Right ventricle myocardium inferior (tissue), 1 donor: Measurements from ENCODE around the gene NACC2. TPM values are rescaled to one million over a fixed set of nuclear protein-coding genes. Genes with fewer than 3 reads are reported as not detected.
A peak's percentile ranks its signal among the peaks of the same experiment; 100 is the strongest.

ENCODE experiments used
- ATAC-seq: fragments of 200-7000 bp; cut with Tn5 transposase; one replicate; pipeline ENCODE4 v1.9.1; 2020; ENCODE audit warnings: mild to moderate bottlenecking, moderate library complexity
- DNase-seq: peaks from one replicate; pipeline ENCODE4 v3.0.0; 2021; ENCODE audit errors: missing footprints
- intact Hi-C: fragments of 100-400 bp; cut with DNase I; formaldehyde crosslinking; loops from one replicate; pipeline ENCODE4 v1.11.0; 2022
- total RNA-seq: library from RNA; stranded (reverse); fragmentation: NEBNext Ultra II Directional; extraction: Animal tissue kit (Norgen Biotek cat#: 25700); gene quantifications from one replicate; pipeline ENCODE4 v1.2.1, GENCODE V29; 2021
- donor health status: DM: no; HTN: yes; CAD: no; lungs with severe emphysema.

The NACC2 gene
- total RNA-seq, 1 donor from 2014 or later = 37.0 TPM

DNA sequence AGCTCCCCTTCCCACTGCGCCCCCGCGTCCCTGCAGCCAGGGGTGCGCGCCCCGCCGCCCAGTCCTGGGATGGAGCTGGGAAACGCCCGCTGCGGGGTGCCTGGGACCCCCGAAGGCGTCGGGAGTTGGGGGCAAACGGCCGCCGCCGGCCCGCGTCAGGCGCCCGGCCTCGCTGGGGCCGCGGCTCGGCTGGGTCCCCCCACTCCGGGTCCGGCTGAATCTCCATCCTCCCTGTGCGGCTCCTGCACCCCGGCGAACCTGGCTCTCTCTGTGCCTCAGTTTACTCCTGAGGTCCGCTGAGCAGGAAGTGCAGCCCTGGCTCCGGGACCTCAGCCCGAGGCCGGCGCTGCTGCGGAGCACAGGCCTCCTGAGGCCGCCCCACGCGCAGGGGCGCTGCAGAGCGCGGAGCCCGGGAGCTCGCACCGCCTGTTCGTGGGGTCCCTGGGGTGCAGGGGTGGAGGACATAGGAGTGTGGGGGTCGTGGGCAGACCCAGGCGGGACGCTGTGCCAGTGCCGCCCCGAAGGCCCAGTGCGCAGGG is 37.5 kb upstream of the NACC2 start:
- ATAC-seq = peak; percentile 39
- intact Hi-C loops = no loop called here
- DNase-seq = no peak

DNA sequence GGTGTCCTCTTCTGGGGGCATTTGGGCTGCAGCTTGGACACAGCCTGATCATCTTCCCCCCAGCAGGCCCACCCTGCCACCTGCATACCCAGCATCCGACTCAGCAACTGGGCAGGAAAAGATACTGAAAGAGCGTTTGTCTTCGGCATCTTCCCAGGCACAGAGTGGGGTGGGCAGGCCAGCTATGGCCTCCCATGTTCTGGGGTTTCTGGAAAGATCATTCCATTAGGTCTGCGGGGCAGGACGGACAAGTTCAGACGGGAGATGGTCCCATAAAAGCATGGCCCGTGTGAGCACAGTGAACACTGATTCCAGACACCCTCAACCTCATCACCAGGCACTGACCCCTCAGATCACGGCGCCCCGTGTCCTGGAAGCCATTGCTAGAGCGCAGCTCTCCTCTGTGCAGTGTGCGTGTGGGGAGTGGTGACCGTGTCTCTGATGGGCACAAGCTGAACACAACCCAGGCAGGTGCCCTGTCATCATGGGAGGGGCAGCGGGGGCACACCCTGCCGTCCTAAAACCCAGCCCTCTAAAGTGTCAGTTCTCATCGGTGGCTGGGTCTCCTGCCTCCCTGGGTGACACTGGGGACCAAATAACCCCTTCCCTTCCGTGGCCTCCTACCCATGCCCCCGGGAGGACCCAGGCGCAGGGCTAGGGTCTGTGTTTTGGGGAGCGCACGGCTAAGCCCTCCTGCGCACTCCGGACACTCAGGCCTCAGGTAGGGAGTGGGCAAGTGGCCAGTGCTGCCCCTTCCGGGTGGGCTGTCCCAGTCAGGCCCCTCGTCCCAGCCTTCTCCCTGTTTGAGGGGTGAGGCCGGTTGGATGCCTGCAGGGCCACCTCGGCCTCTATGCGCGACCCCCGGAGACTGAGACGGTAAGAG is 36.8 kb upstream of the NACC2 start:
- intact Hi-C loops = no loop called here
- ATAC-seq = no peak
- no peak for DNase-seq

DNA sequence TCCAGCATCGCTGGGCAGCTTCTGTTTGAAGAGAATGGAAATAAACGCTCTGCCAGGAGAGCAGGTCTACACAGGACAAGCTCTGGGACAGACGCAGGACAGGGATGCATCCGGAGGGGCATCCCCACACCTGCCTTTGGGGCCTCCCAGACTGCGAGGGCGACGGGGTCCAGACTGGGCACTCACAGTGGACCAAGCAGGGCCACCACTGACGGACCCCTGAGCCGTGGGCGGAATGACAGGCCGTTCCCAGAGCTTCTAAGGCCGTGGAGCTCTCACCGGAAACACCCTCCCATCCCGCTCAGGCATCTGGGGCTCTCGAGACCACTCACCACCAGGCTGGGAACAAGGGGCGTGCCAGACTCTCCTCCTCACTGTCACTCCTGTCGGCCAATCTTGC is 34.1 kb upstream of the NACC2 start:
- DNase-seq = no peak

DNA sequence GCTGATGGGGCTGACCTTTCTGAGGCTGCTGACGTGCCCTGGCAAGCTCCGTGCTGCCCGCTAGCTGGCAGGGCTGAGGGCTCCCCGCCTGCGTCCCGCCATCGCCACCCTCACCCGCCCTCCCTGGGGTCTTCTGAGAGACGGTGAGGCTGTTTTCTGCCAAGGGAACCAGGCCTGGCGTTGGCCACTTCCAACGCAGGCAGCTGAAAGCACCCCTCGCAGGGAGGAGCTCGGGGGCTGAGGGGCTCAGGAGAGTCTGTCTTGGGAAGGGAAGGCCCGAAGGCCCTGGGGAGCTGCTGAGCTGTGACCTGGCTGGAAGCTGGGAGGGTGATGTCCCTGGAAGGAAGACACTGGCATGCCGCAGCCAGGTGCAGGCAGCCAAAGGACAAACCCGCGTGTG is 33.3 kb upstream of the NACC2 start:
- intact Hi-C loops = no loop called here
- ATAC-seq = no peak
- no peak for DNase-seq

More for the DNA sequence above, 34.1 kb upstream of the NACC2 start:
- ATAC-seq = no peak
- intact Hi-C loops = no loop called here

DNA sequence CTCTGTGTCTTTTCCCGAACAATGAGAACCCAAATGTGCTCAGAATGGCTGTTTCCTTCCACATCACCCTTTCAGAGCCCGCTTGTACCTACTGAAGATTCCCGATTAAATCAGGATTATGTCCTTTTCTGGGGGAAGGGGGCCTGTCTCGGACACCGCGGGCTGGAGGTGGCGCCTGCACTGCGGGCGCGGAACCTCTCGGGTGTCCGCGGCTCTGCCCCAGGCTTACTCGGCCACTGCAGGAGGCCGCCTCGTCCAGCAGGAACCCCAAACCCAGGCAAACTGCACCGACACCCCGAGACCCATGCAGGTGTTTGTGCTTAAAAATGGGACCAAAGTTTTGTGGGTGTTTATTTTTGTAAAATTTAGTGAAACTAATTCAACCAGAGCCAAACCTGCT is 32.2 kb upstream of the NACC2 start:
- no peak for ATAC-seq
- intact Hi-C loops = no loop called here
- no peak for DNase-seq

DNA sequence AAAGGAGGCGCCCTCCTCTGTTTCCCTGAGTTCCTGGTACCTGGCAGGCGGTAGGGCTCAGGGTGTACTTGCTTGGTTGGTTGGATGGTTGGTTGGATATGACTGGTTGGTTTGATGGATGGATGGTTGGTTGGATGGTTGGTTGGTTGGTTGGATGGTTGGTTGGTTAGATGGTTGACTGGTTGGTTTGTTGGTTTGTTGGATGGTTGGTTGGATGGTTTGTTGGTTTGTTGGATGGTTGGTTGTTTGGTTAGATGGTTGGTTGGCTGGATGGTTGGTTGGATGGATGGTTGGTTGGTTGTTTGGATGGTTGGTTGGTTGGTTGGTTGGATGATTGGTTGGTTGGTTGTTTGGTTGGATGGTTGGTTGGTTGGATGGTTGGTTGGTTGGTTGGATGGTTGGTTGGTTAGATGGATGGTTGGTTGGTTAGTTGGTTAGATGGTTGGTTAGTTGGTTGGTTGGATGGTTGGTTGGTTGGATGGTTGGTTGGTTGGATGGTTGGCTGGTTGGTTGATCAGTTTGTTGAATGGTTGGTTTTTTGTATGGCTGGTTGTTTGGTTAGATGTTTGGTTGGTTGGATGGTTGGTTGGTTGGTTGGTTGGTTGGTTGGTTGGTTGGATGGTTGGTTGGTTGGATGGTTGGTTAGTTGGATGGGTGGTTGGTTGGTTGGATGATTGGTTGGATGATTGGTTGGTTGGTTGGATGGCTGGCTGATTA is 30.0 kb upstream of the NACC2 start:
- ATAC-seq = no peak
- no peak for DNase-seq
- intact Hi-C loops = loop anchor here (5.0 kb wide), 3 partner anchors 73 to 523 kb away; no protein-coding TSS in a partner anchor

DNA sequence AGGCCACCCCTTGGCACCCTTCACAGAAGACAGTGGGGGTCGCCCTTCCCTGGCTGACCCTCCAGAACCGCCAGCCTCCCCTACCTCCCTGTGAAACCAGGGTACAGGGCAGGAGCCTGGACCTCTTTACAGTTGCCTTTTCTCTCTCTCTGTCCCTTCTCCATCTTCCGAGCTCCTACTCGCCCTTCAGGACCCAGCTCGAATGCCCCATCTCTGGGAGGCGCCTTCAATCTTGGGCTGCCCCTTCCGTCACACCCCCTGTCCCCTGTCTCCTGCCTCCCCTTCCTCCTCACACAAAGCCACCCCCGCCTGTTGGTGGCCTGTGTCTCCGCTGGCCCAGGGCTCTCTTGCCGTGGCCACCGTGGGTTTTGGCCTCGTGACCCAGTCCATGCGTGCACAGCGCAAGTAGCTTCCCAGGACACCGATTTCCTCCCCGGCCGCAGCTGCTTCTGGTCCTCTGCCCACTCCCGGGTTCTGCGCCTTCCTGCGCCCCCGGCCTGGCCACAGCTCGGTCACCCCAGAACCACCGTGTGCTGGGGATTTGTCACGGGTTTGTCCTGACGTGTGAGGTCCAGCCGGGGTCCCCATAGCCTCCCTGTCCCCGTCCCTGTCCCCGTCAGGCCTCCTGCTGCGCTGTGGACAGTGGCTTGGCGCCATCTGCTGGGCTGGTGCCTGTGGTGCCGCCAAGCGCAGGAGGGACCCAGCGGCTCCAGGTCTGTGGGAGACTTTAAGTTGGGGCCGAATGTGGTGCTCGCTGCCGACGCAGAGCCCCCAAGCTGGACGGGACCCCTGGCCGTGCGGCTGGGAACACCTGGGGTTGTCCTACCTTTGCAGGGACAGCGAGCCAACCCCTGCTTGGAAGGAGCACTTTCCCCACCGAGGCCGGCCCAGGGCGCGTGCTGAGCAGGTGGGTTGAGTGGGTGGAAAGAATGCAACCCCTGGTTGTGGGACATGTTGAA is 27.6 kb upstream of the NACC2 start:
- intact Hi-C loops = loop anchor here (1.0 to 5.0 kb wide), 6 partner anchors 70 to 520 kb away; partner anchors contain the start of gene KCNT1
- DNase-seq (peak; percentile 93), ATAC-seq (peak; percentile 29)

DNA sequence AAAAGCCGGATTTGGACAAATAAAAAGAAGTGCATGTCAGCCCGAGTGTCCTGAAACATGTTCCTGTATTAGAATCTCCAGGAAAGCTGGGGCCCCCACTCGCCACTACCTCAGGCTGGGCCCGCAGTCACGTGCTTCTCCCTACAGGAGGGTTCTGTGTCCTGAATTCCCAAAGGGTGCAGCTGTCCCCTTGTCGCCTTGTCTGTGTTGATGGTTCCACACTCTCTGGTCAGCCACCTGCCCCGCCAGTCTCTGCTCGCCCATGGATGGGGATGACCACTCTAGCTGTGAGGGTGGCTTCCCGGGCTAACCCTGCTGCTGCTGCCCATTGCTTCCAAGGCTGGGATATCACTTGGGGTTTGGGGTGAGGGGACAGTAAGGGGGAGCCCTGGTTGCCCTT is 26.7 kb upstream of the NACC2 start:
- no peak for ATAC-seq
- DNase-seq = no peak
- intact Hi-C loops = loop anchor here (2.0 to 5.0 kb wide), 5 partner anchors 70 to 520 kb away; partner anchors contain the start of gene KCNT1

DNA sequence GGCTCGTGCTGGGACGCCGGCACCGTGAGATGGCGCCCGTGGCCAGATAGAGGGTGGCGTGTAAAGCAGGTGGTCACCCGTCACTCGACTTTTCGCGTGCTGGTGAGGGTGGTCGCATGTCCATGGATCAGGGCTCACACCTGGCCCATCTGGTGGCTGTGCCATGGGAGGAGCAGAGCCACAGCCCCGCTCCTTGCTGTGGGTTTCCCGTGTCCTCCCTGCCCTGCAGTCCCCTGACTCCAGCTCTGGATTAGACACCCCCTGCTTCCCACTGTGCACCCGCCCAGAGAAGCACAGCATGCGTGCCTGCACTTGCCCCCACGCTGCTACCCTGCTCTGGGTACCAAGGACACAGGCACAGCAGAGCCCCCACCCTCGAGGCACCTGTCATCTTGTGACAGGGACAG is 25.4 kb upstream of the NACC2 start:
- ATAC-seq (no peak), DNase-seq (no peak)
- intact Hi-C loops = loop anchor here (5.0 kb wide), 3 partner anchors 68 to 518 kb away; no protein-coding TSS in a partner anchor

DNA sequence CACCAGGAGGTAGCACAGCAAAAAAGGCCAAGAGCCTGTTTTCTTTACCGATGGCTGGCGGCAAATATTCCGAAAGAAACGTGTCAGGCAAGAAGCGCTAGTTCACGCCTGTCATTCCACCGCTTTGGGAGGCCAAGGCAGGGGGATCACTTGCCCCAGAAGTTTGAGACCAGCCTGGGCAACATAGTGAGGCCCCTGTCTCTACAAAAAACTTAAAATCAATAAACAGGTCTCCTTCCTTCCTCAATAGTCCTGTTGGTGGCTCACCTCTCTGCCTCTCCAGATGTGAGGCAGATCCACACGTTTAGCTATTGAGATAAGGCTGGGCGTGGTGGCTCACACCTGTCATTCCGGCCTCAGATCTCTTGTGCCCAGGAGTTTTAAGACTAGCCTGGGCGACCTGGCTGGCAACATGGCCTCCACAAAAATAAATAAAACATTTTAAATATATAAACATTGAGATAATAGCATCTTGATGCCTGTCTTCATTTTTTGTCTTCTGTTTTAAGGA is 24.8 kb upstream of the NACC2 start:
- DNase-seq (no peak), ATAC-seq (no peak)
- intact Hi-C loops = loop anchor here (2.0 to 5.0 kb wide), 5 partner anchors 33 to 518 kb away; partner anchors contain the start of gene UBAC1

DNA sequence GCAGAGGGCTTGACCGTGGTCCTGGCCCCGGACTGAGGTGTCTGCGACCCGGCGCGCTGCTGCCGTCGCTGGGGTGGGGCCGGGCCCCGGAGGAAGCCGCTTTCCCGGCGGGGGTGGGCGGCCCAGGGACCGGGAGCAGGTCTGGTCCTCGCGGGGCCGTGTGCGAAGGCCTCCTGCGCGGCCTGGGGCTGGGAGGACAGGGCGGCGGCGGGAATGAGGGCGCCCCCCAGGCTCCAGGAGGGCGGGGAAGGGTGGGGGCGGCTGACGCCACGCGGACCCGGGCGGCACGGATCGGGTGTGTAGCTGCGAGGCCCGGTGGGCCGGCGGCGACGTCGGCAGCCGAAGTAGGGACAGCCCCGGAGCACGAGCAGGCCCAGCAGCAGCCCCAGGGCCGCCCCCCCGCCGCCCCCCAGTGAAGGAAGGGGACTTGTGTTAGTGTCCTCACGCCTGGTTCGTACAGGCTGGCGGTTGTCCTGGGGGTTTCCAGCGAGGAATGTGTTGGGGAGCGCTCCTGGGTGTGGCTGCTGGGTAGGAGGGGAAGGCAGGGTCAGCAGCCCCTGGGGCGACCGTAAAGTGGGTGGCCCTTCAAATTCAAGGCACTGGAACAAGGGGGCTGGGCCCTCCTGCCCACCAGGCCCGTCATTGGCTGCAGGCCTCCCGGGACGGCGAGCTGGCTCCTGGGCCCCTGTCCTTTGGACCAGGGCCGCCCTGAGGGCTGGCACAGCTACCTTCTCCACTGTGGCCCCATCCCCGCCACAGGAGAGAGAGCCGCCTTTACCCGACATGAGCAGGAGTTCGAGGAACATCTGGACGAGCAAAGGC is 24.2 kb upstream of the NACC2 start:
- intact Hi-C loops = loop anchor here (2.0 kb wide), 2 partner anchors 32 to 158 kb away; partner anchors contain the start of gene UBAC1
- DNase-seq = no peak

DNA sequence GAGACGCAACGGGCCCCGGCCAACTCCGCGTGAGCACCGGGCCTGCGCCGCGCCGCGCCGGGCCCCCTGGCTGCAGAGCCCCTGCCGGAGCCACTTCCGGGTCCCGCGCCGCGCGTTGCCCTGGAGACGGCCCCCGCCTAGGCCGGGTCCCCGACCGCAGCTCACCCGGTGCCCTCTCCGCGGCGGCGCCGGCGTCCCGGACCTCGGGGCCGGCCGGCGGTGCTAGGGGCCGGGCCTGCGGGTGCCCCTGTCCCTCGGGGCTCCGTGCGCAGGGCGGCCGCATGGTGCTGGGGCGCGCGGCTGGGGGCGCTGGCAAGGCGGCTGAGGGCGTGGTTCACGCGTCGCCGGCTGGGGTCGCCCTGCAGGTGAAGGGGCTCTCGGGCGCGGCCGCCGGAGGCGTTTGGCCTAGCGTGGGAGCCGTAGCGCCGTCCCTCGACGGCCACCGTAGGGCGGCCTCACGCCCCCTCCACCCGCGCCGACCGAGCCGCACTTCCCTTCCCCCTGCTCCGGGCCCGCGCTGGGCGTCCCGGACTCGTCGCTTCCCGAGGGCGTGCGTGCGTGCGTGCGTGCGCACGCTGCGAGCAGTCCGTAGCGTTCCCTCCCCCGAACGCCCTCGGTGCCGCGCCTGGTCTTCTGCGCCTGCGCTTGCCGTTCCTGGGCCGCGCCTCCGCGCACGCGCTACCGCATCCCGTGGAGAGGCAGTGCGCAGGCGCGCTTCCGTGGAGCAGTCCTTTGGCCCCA is 23.4 kb upstream of the NACC2 start, which contains the start of gene TMEM250:
Gene TMEM250, minus strand, starts transcription at position 556 of the 741 bp plus-strand sequence. CDS start 1,975 bp downstream, outside the sequence.
- intact Hi-C loops = loop anchor here (1.0 to 2.0 kb wide), 3 partner anchors 23 to 158 kb away; partner anchors contain the start of genes NACC2 and UBAC1
- ATAC-seq = peak; percentile 93

More for the DNA sequence above, 24.2 kb upstream of the NACC2 start:
- ATAC-seq = peak; percentile 3

DNA sequence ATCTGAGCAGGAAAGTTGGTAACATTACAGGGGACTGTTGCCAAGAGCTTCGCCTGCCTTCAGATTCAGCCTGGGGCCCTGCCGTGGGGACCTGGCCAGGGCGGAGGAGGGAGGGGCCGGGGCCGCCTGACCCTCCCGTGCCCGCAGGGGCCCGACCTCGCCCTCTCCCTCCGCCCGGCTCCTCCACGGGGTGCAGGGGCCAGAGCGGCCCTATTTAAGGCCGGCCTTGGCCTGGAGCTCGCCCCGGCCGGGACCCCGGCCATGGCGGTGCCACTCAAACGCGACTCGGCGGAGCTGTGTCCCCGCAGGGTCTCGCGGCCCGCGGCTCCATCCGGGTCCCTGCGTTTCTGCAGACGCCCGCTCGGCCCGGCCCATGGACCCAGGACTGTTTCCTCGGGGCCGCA is 22.8 kb upstream of the NACC2 start:
- ATAC-seq = peak; percentile 9
- no peak for DNase-seq
- intact Hi-C loops = loop anchor here (1.0 to 2.0 kb wide), 3 partner anchors 23 to 157 kb away; partner anchors contain the start of genes NACC2 and UBAC1

More for the DNA sequence above, 23.4 kb upstream of the NACC2 start, which contains the start of gene TMEM250:
- peak; percentile 99 for DNase-seq

DNA sequence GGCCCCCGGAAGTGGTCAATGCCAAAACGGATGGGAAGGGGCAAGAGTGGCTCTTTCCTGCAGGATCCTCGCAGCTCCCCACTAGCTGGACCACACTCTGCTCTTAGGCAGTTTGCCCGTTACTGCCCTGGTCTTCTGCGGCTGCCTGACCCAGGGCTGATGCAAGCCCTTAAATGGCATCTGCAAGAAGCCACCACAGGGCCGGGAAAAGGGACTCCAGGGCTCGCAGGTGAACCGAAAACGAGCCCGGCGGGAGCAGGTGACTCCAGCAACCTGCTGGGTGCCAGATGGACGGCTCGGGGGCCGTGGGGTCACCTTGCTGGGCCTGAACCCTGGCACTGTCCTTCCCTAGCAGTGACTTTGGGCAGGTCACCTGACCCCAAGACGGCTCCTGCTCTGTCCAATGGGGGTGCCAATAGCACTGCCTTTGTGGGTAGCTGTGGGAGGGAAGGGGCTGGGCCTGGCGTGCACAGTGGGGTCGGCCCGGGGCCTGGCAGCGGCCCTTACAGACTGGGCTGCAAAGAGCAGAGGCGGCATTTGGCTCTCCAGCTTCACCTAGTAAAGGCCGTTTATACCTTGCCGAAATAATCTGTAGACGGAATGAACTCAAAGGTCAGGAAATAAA is 22.3 kb upstream of the NACC2 start:
- intact Hi-C loops = no loop called here
- ATAC-seq (peak; percentile 42), DNase-seq (peak; percentile 81)

DNA sequence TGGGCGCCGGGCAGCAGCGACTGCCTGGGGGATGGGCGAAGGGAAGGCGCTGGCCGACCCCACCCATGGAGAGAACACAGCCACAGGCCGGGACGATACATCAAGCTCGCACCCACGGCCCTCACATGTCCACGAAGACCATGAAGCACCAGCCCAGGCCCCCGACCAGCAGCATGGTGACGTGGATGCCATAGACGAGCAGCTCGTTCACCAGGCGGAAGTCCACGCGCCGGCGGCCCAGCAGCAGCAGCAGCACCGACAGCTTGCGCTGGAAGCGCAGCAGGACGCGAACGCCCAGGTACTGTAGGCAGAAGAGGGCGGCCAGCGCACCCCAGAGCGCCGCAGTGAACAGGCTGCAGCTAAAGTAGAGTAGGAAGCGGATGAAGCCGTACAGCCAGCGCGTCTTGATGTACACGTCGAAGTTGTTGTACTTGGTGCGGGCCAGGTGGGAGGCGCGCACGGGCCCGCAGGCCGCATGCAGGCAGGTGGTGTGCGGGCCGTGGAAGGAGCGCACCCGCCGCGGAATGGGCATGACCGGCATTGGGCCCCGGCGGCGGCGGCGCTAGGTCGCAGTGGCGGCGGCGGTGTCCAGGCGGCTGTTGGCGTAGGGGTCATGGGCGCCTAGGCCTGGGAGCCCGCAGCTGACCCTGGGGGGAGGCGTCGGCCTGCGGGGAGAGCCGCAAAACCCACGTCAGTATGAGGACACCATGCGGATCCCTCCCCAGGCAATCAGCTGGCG is 21.4 kb upstream of the NACC2 start:
- intact Hi-C loops = no loop called here
- DNase-seq = no peak
- no peak for ATAC-seq
